Measurements from ENCODE around the gene CDK18. TPM values are rescaled to one million over a fixed set of nuclear protein-coding genes. Genes with fewer than 3 reads are reported as not detected.
A peak's percentile ranks its signal among the peaks of the same experiment; 100 is the strongest.

CDK18 gene
- total RNA-seq, 1 donor from 2014 or later = 27.0 TPM

DNA sequence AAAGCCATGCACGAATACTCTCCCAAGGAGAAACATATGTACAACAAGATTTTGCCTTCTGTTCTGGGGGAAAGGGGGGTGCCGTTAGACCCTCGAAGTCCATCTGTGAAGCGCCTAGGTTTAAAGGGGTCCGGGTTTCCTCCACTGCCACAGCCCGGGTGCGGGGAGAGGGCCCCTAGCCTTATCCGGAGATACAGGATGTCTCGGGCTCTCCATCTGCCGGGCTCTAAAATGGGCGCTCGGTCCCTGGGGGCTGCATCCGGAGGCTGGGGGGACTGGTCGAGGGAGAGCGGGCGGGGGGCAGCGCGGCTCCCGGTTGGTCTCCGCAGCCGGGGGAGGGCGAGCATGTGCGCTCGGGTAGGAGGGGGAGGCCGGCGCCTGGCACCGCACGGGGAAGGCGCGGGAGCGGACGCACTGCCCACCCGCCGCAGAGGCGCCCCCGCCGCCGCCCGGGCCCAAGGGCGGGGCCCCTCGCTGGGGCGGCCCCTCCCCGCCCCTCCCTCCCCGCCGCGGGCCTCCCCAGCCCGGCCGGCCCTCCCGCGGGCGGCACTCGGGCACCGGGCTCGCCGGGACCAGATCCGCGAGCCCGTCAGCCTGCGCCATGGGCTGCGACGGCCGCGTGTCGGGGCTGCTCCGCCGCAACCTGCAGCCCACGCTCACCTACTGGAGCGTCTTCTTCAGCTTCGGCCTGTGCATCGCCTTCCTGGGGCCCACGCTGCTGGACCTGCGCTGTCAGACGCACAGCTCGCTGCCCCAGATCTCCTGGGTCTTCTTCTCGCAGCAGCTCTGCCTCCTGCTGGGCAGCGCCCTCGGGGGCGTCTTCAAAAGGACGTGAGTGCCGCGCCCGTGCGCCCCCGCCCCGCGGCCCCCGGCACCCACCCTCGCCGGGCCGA lies 64.2 kb downstream of the CDK18 start:
- no peak for TF ChIP-seq CTCF (IDR thresholded peaks at IDR 0.05)
- TF ChIP-seq POLR2AphosphoS5 (IDR thresholded peaks at IDR 0.05; ENCODE audit: insufficient read depth in 1 of 2, low read depth in 1 of 2) = no peak
- TF ChIP-seq POLR2A (IDR thresholded peaks at IDR 0.05) = no peak
- Histone ChIP-seq H3K36me3 (no peaks in the 10 kb centered on the region), H3K4me1 (peaks cover 9% of the 10 kb centered on the region), H3K4me3 (peak overlapping the region; percentile 34), H3K27me3 (no peaks in the 10 kb centered on the region), H3K27ac (no peak overlapping the region), H3K9me3 (no peaks in the 10 kb centered on the region)
- intact Hi-C loops (cut with DNase I) = no loop called here
- peak in 1 of 2 donors; percentile 55 for DNase-seq (ENCODE audit: extremely low spot score in 2 of 2)

DNA sequence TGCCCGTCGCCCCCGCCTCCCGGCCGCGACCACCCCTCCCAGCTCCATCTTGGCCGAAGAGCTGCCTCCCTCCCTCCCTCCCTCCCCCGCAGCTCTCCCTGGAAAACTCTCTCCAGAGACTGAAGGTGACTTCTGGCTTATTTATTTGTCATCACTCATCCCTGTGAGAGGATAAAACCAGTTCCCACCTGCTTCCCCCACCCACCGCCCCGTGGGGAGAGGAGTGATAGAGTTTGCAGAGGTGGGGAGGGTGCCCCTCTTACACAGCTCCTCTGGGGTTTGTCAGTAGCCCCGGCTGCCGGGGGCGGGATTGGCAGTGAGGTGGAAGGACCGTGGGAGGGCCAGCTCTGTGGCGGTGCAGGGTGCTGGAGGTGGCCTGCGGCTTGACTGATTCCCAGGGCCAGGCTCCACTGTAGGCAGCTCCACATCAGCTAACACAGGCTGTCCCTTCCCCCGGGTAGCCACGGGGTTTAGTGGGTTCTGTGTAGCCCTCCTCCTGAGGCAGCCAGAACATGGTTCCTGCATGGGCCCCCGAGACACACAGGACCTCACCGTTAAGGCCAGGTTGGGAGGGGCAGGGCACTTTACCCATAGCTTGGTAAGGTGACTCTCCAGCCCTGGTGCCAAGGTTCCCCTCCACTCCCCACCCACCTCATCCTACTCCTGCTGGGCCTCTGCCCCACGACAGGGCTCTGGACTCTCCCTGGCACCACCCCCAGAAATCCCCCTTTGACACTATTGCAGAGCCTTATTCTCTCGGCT lies 65.1 kb downstream of the CDK18 start:
- Histone ChIP-seq H3K9me3 (no peaks in the 10 kb centered on the region), H3K4me3 (peak overlapping the region; percentile 34), H3K36me3 (no peaks in the 10 kb centered on the region), H3K4me1 (peaks cover 6% of the 10 kb centered on the region), H3K27me3 (no peaks in the 10 kb centered on the region), H3K27ac (no peak overlapping the region)
- peak in 1 of 2 donors; percentile 85 for DNase-seq (ENCODE audit: extremely low spot score in 2 of 2)
- intact Hi-C loops (cut with DNase I) = no loop called here
- no peak for TF ChIP-seq POLR2A (IDR thresholded peaks at IDR 0.05)

- Histone ChIP-seq H3K27me3 (no peaks in the 10 kb centered on the region), H3K4me3 (no peak overlapping the region), H3K27ac (no peak overlapping the region), H3K9me3 (no peaks in the 10 kb centered on the region), H3K4me1 (peaks cover 6% of the 10 kb centered on the region), H3K36me3 (no peaks in the 10 kb centered on the region)
- DNase-seq (ENCODE audit: extremely low spot score in 2 of 2) = peak in 1 of 2 donors; percentile 67
- intact Hi-C loops (cut with DNase I) = no loop called here
- no peak for TF ChIP-seq POLR2AphosphoS5 (IDR thresholded peaks at IDR 0.05; ENCODE audit: insufficient read depth in 1 of 2, low read depth in 1 of 2)
- no peak for TF ChIP-seq POLR2A (IDR thresholded peaks at IDR 0.05)
- no peak for TF ChIP-seq CTCF (IDR thresholded peaks at IDR 0.05)
Measured at GRCh38 chr1:205570173-205570501, 65.7 kb downstream of the CDK18 start.

DNA sequence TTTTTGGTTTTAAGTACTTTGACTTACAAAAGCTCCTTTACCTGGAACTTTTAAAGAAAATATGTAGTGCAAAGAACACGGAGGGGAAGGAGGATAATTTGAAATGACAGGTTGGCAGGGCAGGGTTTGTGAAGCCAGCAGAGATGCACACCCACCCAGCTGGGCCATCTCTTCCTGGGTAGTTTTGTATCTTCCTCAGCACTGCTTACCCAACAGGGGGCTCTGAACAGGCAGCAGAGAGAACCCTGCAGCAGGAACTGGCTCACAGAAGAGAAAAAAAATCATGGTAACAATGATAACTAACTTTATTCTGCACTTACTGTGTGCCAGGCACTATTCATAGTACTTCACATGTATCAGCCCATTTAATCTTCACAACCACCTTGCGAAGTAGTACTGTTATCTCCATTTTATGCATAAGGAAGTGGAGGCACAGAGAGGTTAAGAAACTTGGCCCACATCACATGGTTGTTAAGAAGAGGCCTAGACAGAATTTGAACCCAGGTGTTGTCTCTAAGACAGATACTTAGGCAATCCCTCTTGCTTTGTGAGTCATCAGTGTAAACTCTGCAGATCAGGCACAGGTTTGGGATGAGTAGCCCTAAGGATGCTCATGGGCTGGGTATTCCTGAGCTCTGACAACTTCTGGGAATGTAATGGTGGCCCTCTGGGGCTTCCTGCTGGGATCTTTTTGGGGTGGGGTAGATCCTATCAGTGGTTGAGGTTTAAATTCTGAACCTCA lies 66.5 kb downstream of the CDK18 start:
- no peak for TF ChIP-seq POLR2A (IDR thresholded peaks at IDR 0.05)
- no peak for TF ChIP-seq POLR2AphosphoS5 (IDR thresholded peaks at IDR 0.05; ENCODE audit: insufficient read depth in 1 of 2, low read depth in 1 of 2)
- no peak for TF ChIP-seq CTCF (IDR thresholded peaks at IDR 0.05)
- Histone ChIP-seq H3K27ac (no peak overlapping the region), H3K9me3 (no peaks in the 10 kb centered on the region), H3K4me3 (no peak overlapping the region), H3K27me3 (no peaks in the 10 kb centered on the region), H3K4me1 (peaks cover 6% of the 10 kb centered on the region), H3K36me3 (no peaks in the 10 kb centered on the region)
- peak in 1 of 2 donors; percentile 55 for DNase-seq (ENCODE audit: extremely low spot score in 2 of 2)
- intact Hi-C loops (cut with DNase I) = no loop called here

- intact Hi-C loops (cut with DNase I) = no loop called here
- Histone ChIP-seq H3K27me3 (no peaks in the 10 kb centered on the region), H3K27ac (no peak overlapping the region), H3K9me3 (no peaks in the 10 kb centered on the region), H3K36me3 (no peaks in the 10 kb centered on the region), H3K4me3 (no peak overlapping the region), H3K4me1 (peaks cover 6% of the 10 kb centered on the region)
- TF ChIP-seq POLR2AphosphoS5 (IDR thresholded peaks at IDR 0.05; ENCODE audit: insufficient read depth in 1 of 2, low read depth in 1 of 2) (no peak), POLR2A (IDR thresholded peaks at IDR 0.05) (no peak), CTCF (IDR thresholded peaks at IDR 0.05) (no peak)
- DNase-seq (ENCODE audit: extremely low spot score in 2 of 2) = peak in 1 of 2 donors; percentile 43
Measured at GRCh38 chr1:205571747-205572146, 67.3 kb downstream of the CDK18 start.
